ENCODE results near the gene NPPB. TPM values are rescaled to one million over a fixed set of nuclear protein-coding genes. Genes with fewer than 3 reads are reported as not detected.

The NPPB gene
- total RNA-seq, 1 experiment from 2014 or later: not detected

DNA sequence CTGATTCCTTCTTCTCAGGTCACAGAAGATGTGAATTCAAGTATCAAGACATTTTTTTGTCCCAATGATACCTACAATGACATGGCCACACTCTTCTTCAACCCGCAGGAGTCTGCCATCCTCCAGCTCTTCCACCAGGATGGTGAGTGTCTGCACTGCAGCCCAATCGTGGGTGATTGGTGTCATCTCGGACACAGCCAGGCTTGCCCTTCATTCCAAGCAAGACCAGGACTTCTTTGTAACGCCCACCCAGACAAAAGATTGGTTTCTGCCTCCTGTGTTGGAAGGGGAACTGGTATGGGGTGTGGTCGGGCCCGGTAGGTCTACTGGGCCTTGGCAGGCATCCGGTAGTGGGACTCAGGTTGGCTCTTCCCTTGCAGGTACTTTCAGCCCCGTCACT is 25.2 kb downstream of the NPPB start (continued):
- TF ChIP-seq, protein P1, sequence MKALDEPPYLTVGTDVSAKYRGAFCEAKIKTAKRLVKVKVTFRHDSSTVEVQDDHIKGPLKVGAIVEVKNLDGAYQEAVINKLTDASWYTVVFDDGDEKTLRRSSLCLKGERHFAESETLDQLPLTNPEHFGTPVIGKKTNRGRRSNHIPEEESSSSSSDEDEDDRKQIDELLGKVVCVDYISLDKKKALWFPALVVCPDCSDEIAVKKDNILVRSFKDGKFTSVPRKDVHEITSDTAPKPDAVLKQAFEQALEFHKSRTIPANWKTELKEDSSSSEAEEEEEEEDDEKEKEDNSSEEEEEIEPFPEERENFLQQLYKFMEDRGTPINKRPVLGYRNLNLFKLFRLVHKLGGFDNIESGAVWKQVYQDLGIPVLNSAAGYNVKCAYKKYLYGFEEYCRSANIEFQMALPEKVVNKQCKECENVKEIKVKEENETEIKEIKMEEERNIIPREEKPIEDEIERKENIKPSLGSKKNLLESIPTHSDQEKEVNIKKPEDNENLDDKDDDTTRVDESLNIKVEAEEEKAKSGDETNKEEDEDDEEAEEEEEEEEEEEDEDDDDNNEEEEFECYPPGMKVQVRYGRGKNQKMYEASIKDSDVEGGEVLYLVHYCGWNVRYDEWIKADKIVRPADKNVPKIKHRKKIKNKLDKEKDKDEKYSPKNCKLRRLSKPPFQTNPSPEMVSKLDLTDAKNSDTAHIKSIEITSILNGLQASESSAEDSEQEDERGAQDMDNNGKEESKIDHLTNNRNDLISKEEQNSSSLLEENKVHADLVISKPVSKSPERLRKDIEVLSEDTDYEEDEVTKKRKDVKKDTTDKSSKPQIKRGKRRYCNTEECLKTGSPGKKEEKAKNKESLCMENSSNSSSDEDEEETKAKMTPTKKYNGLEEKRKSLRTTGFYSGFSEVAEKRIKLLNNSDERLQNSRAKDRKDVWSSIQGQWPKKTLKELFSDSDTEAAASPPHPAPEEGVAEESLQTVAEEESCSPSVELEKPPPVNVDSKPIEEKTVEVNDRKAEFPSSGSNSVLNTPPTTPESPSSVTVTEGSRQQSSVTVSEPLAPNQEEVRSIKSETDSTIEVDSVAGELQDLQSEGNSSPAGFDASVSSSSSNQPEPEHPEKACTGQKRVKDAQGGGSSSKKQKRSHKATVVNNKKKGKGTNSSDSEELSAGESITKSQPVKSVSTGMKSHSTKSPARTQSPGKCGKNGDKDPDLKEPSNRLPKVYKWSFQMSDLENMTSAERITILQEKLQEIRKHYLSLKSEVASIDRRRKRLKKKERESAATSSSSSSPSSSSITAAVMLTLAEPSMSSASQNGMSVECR (CRISPR knock-in tag; IDR thresholded peaks at IDR 0.05; ENCODE audit: borderline replicate concordance): no peak
- TF ChIP-seq, protein P2, sequence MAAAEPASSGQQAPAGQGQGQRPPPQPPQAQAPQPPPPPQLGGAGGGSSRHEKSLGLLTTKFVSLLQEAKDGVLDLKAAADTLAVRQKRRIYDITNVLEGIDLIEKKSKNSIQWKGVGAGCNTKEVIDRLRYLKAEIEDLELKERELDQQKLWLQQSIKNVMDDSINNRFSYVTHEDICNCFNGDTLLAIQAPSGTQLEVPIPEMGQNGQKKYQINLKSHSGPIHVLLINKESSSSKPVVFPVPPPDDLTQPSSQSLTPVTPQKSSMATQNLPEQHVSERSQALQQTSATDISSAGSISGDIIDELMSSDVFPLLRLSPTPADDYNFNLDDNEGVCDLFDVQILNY (CRISPR knock-in tag; IDR thresholded peaks at IDR 0.05): no peak
- TF ChIP-seq, protein P3, sequence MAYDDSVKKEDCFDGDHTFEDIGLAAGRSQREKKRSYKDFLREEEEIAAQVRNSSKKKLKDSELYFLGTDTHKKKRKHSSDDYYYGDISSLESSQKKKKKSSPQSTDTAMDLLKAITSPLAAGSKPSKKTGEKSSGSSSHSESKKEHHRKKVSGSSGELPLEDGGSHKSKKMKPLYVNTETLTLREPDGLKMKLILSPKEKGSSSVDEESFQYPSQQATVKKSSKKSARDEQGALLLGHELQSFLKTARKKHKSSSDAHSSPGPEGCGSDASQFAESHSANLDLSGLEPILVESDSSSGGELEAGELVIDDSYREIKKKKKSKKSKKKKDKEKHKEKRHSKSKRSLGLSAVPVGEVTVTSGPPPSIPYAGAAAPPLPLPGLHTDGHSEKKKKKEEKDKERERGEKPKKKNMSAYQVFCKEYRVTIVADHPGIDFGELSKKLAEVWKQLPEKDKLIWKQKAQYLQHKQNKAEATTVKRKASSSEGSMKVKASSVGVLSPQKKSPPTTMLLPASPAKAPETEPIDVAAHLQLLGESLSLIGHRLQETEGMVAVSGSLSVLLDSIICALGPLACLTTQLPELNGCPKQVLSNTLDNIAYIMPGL (CRISPR knock-in tag; IDR thresholded peaks at IDR 0.05): no peak
- TF ChIP-seq JAZF1 (CRISPR knock-in tag; IDR thresholded peaks at IDR 0.05): no peak
- TF ChIP-seq GTF2I (CRISPR knock-in tag; conservative IDR thresholded peaks at IDR 0.05): no peak
- TF ChIP-seq, protein P4, sequence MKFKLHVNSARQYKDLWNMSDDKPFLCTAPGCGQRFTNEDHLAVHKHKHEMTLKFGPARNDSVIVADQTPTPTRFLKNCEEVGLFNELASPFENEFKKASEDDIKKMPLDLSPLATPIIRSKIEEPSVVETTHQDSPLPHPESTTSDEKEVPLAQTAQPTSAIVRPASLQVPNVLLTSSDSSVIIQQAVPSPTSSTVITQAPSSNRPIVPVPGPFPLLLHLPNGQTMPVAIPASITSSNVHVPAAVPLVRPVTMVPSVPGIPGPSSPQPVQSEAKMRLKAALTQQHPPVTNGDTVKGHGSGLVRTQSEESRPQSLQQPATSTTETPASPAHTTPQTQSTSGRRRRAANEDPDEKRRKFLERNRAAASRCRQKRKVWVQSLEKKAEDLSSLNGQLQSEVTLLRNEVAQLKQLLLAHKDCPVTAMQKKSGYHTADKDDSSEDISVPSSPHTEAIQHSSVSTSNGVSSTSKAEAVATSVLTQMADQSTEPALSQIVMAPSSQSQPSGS (CRISPR knock-in tag; IDR thresholded peaks at IDR 0.05; ENCODE audit: borderline replicate concordance, low read depth): no peak

DNA sequence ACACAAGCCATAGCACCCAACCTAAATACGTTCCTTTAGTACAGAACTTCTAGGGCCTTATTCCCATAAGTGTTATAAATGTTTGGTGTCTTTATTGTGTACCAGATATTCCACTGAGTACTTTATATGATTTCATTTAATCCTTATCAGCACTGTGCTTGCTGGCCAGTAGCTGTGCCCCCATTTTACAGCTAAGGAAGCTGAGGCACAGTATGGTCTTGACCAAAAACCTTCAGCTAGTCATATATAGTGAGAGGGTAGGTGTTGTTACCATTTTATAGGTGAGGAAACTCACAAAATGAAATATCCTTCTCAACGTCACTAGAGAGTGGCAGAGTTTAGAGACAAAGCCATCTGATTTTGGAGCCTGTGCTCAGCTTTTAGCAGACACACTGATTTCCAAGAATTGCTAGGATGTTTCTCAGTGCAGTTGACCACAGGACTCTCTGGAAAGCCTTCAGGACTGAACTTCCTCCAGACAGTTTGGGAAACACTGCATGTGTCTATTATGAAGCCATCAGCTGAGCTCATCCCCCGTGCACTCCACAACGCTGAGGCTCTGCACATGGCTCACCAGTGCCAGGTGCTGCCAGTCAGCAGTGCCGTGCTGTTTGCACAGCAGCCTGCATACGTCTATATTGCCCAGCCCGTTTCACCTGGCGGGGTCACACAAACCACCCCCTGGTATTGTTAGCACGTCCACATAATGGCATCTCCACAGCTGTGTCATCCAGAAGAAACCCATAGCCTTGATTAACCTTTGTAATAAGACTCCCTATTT is 26.6 kb downstream of the NPPB start:
- Mint-ChIP-seq H3K4me3 (no peak overlapping the region), H3K27ac (no peak overlapping the region), H3K9me3 (no peaks in the 10 kb centered on the region), H3K36me3 (peaks cover 69% of the 10 kb centered on the region), H3K4me1 (no peaks in the 10 kb centered on the region), H3K27me3 (ENCODE audit: low read depth) (no peaks in the 10 kb centered on the region)
- ATAC-seq: no peak
- DNase-seq (ENCODE audit: low spot score): no peak
- CTCF ChIA-PET: interaction anchor here (1.4 kb wide), 2 partner anchors 47 to 135 kb away, joined by 3 to 7 read pairs; no protein-coding TSS in a partner anchor
- POLR2A ChIA-PET: no interaction called here
- TF ChIP-seq ATF1 (CRISPR knock-in tag; IDR thresholded peaks at IDR 0.05): no peak
- TF ChIP-seq, protein P5, sequence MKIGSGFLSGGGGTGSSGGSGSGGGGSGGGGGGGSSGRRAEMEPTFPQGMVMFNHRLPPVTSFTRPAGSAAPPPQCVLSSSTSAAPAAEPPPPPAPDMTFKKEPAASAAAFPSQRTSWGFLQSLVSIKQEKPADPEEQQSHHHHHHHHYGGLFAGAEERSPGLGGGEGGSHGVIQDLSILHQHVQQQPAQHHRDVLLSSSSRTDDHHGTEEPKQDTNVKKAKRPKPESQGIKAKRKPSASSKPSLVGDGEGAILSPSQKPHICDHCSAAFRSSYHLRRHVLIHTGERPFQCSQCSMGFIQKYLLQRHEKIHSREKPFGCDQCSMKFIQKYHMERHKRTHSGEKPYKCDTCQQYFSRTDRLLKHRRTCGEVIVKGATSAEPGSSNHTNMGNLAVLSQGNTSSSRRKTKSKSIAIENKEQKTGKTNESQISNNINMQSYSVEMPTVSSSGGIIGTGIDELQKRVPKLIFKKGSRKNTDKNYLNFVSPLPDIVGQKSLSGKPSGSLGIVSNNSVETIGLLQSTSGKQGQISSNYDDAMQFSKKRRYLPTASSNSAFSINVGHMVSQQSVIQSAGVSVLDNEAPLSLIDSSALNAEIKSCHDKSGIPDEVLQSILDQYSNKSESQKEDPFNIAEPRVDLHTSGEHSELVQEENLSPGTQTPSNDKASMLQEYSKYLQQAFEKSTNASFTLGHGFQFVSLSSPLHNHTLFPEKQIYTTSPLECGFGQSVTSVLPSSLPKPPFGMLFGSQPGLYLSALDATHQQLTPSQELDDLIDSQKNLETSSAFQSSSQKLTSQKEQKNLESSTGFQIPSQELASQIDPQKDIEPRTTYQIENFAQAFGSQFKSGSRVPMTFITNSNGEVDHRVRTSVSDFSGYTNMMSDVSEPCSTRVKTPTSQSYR (CRISPR knock-in tag; IDR thresholded peaks at IDR 0.05): no peak
- no peak for TF ChIP-seq ZNF232 (CRISPR knock-in tag; IDR thresholded peaks at IDR 0.05)
- TF ChIP-seq KAT7 (CRISPR knock-in tag; IDR thresholded peaks at IDR 0.05; ENCODE audit: borderline replicate concordance): no peak
- no peak for TF ChIP-seq GTF2I (CRISPR knock-in tag; conservative IDR thresholded peaks at IDR 0.05)
- TF ChIP-seq FOXJ3 (CRISPR knock-in tag; IDR thresholded peaks at IDR 0.05; ENCODE audit: borderline replicate concordance): no peak
- TF ChIP-seq, protein P6, sequence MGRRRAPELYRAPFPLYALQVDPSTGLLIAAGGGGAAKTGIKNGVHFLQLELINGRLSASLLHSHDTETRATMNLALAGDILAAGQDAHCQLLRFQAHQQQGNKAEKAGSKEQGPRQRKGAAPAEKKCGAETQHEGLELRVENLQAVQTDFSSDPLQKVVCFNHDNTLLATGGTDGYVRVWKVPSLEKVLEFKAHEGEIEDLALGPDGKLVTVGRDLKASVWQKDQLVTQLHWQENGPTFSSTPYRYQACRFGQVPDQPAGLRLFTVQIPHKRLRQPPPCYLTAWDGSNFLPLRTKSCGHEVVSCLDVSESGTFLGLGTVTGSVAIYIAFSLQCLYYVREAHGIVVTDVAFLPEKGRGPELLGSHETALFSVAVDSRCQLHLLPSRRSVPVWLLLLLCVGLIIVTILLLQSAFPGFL (CRISPR knock-in tag; IDR thresholded peaks at IDR 0.05; ENCODE audit: borderline replicate concordance): no peak

Data from WTC11 (cell line).